Suppressor macrophage treated with lipopolysaccharide for 4 hours (primary cell): ENCODE data around the gene TMEM154.
A peak's percentile ranks its signal among the peaks of the same experiment; 100 is the strongest.
"Not testable (repeated sequence)": the region's sequence is repeated elsewhere in the genome, so short reads cannot be mapped to it uniquely, and the experiment has no call there.

Source experiments
- DNase-seq: peaks from one replicate; pipeline ENCODE4 v3.0.0-alpha.2; 2020

The TMEM154 gene

DNA sequence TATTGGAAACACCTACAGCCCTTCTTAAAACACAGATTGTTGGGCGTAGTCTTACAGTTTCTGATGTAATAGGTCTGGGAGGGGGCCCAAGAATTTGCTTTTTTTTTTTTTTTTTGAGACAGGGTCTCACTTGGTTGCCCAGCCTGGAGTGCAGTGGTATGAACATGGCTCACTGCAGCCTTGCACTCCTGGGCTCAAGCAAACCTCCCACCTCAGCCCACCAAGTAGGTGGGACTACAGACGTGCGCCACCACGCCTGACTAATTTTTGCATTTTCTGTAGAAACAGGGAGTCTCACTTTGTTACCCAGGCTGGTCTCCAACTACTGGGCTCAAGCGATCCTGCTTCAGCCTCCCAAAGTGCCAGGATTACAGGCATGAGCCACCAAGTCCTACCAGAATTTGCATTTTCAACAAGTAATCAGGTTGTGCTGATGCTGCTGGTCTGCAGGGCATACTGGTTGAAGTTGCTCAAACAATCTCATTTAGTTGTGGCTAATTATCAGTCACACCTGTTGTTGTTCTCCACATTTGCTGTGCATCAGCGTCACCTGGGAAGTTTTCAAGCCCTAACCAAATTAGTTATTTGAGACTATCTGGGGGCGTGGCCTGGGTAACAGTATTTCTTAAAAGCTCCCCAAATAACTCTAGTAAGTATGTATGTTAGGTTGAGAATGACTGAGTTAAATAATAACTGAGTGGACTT is 14.0 kb downstream of the TMEM154 start:
- no peak for DNase-seq

DNA sequence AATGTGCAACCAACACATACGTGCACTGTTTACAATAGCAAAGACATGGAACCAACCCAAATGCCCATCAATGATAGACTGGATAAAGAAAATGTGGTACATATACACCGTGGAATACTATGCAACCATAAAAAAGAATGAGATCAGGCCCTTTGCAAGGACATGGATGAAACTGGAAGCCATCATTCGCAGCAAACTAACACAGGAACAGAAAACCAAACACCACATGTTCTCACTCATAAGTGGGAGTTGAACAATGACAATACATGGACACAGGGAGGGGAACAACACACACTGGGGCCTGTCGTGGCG is 15.8 kb downstream of the TMEM154 start:
- DNase-seq, result not testable (repeated sequence)

DNA sequence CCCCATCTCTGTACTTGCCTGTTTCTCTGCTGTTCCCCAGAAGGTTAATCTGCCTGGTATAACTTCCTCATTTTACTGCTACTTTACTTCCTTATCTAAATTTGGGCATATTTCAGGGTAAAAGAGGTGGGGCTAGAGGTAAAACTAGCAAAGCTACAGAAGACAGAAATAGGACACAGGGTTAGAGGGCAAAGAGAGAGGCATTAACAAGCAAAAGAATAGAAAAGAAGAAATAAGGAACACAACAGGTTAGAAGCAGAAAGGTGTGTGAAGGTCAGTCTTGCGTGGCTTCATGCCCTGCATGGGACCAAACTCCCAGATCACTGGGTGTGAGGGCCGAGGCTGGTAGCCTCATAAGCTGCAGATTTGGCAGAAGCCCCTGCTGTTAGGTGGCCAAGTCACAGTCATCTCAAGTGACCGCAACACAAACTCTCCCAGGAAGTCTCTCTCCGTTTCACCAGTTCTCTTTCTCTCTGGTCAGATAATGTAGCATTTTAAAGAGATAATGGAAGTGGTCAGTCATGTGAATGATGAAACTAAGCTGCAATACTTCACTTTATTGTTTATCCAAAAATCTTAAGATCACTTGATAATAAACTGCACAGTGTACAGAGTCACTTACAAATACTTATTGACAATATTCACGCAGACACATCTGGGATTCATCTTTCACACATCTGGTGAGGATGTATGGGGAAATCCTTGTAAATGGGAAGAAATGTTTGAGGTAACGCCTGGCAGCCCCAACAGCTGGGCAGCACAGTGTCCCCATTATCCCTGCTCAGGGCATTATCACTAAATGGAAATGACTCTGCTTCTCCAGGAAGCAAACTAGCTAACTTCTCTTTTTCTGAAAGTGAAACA is 16.4 kb downstream of the TMEM154 start:
- DNase-seq, result peak; percentile 54

DNA sequence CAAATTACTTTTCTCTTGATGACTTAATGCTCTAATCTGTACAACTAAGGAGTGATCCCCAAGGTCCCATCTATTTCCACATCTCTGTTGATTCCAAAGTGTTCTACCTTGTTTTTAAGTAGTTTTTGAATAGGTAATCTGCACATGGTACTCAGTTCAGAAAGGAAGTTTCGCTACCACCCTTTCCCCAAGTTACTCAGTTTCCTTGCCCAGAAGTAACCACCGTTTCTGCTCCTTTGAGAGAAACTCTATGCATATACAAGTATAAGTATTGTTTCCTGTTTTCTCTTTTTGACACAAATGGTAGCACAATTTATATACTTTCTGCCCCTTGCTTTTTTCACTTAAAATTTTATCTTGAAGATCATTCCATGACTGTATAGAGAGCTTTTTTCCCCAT is 18.1 kb downstream of the TMEM154 start:
- DNase-seq, result no peak

DNA sequence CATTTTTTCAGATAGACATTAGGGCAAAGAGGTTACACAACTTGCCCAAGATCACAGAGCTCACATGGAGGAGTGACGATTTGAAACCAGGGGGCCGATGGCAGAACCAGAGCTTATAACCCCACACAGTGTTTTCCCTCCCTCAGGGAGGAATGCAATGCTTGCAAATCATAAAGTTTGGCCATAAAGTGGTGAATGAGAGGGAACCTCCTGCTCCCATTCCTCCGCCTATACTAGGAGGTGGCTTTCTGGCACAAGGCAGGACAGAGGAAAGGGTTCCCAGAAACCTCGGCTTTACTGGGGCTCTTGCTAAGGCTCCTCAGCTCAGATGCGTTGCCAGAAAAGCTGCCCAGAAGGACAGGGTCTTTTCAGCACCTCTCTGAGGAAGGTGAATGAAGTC is 19.3 kb downstream of the TMEM154 start:
- no peak for DNase-seq

DNA sequence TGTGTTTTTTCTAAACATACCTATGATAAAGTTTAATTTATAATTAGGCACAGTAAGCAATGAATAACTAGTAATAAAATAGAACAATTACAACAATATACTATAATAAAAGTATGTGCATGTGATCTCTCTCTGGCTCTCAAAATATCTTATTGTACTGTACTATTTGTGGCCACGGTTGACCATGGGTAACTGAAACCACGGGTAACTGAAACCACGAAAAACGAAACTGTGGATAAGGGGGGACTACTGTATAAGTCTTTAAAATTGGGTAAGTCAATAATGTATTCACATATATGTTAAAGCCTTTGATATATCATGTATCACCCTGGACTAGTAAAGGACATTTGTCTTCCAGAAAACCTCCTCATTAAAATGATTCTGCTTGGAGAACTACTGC is 20.0 kb downstream of the TMEM154 start:
- DNase-seq, result no peak

DNA sequence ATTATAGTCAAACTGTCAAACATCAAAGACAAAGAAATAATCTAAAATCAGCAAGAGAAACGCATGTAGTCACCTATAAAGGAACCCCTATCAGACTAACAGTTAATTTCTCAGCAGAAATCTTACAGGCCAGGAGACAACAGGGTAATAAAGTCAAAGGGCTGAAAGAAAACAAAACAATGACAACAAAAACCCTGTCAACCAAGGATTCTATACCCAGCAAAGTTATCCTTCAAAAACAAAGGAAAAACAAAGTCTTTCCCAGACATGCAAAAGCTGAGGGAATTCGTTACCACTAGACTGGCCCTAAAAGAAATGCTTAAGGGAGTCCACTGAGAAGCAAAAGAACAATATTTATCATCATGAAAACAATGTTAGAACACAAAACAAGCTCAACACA is 22.1 kb downstream of the TMEM154 start:
- DNase-seq, result no peak

DNA sequence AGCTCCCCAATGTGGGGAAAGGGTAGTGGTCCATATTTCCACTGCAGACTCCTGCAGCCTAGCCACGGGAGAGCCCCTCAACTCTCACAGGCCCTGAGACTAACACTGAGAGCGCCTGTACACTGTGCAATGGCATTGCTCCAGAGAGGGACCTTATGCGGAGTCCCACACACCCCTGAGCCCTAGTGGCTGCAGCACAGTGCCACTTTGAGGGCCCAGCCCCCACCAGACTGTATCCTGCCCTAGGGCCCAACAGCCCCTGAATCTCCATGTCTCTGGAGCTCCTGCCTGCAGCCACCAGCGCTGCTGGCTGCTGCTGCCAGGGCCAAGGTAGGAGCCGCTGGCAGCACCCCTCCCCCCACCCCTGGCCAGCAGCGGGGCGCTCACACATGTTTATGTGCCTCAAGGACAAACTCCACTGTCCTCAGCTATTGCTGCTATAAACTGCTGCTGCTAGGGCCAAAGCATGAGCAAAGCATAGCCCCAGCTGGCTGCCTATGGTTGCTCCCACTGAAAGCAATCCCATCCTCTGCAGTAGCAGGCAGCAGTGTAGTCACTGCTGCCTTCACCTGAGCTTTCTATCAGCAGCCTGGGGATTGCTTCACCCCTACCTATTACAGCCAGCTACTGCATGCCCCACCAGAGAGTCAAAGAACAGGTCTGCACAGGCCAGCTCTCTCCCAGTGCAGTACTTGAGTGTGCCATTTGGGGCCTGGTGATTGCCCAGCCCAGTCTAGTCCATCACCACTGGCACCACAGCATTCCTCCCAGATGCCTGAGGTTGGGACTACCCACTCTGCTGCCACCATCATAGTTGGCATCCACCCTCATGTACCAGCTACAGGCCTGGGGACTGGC is 24.3 kb downstream of the TMEM154 start:
- no peak for DNase-seq

DNA sequence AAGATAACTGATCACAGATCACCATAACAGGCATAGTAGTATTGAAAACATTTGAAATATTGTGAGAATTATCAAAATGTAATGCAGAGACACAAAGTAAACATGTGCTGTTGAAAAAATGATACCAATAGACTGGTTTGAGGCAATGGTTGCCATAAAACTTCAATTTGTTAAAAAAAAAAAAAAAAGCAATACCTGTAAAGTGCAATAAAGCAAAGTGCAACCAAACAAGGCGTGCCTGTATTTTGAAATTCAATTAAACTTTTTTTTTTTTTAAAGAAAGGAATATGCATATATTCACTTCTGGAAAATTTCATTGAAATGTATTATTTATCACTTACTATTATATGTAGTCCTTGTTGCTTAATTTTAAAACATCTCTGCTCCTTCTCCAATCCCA is 27.7 kb downstream of the TMEM154 start:
- no peak for DNase-seq

DNA sequence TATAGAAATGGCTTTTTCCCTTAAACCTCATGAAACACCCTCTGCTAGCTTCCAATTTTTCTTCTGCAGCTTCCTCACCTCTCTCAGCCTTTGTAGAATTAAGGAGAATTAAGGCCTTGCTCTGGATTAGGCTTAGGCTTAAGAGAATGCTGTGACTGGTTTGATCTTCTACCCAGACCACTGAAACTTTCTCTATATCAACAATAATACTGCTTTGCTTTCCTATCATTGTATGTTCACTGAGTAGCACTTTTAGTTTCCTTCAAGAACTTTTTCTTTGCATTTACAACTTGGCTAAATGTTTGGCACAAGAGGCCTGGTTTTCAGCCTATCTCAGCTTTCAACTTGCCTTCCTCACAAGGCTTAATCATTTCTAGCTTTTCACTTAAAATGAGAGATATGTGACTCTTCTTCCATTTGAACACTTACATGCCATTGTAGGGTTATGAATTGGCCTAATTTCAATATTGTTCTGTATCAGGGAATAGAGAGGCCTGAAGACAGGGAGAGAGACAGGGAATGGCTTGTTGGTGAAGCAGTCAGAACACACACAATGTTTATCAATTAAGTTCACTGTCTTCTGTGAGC is 28.2 kb downstream of the TMEM154 start:
- DNase-seq, result no peak

DNA sequence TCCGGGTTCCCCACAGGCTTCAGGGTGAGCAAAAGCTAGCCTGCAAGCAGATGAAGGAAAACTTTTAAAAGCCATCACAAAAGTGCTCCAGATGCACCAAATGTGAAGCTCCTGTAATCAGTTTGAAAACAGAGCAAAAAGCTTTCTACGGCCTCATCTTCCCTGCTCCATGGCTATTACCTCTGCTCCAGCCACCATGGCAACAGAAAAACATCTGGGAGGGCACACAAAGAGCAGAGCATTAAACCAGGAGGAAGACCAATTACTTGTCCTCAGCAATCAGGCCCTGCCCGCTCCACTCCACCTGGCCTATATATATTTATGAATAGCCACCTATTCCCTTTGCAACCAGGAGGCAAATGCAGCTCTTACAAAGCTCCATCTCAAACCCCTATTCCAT is 33.6 kb downstream of the TMEM154 start:
- no peak for DNase-seq

DNA sequence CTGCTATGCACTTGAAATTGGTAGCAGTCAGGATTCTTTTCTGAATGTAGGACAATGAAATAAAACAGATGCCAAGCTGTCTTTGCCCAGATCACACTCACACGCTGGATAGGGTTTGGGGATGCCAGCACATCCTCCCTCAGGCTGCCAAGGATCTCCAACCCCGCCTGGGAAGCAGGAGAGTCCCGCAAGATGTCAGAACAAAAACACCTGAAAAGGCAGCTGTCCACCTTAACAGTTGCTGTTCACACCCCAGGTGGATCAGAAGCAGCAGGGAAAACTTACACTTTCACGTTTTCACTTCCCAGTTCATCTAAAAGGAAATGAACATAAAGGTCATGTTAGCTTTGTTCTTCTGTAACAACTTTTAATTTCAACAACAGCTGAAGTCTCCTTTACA is 35.7 kb downstream of the TMEM154 start:
- DNase-seq, result no peak

DNA sequence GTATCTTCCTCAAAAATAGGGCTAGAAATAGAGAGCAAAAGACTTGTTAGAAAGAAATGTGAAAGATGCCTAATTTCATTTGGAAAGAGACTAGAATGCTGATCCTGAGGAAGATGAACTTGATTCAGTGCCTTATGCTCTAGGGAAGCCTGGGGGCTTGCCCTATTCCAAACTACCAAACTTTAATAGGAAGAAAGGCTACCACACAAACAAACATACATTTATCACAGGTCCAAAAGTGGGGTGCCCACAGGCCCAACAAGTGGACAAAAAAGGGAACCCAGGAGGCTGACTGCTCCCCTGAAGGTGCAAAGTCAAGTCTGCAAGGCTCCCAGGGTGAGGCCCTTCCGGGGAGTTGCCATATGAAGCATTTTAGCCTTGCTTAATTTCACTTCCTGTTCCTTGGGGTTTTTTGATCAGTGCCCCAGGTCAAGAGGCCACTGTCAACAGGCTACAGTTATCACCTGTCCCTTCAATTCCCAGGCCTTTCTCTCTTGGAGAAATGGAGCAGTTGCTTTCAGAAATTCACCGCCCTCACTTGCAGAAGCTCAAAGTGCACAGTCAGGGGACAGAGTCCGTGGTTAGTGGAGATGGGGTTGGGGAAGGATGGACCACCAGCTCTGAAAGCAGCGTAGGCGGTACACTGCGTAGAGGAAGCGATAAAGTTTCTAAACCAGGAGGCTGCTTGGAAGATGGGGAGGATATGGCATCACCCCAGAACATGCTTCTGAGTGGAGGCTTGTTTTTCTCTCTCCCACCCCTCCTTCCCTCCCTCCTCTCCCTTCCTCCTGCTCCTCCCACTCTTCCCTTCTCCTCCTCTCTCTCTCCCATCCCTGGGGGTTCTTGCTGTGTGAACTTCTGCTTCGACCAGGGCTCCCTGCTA is 36.4 kb downstream of the TMEM154 start:
- peak; percentile 67 for DNase-seq

DNA sequence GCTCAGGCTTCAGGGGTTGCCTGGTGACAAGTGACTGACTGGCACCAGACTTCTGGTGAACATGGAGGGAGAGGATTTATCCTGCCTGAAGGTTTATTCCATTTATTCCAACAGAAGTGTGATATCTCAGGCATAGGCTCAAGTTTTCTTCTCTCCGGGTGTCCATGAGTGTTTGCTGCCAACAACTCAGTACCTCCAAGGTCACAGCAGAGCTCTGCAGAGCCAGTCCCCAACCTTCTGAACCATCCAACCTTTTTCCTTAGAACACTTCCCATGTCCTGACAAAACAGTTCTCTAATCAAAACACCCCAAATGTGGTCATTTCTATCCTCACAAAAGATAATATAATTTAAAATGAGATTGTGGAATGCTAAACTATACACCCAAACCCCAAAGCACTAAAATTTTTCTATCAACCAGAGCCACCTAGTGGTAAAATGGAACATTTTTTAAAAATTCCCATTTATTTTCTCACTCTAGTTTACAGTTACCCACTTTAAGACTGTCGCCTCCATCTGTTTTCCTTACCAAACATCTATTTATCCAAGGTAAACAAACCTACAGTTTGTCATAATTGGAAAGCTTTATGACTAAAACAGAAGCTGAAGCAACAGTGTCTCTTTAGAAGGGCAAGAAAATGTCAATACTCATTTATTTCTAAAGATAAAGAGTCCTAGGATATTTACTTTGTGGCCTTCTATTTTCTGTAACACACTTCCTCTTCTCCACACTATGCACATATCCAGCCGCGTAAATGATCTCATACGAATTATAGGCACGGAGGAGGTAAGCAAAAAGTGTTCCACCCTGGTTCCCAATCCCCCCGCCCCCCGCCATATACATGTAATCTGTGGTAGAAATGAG is 39.5 kb downstream of the TMEM154 start:
- peak; percentile 46 for DNase-seq

DNA sequence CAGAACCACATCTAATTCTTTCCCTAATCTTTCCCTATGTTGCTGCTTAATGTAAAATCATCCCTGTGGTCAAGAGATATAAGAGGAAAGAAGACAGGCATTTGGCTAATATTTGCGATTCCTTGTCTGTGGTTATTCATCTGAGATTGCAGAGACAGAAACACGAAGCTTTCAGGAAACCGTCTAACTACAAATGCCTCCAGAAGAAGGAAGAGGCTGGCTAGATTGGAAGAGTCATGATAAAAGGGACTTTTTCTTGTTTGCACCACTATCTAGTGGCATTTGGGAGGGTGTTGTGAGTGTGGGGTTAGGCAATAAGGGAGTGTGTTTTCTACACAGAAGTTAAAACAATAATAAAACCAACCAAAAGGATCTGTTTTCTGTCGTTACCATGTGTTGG is 43.9 kb downstream of the TMEM154 start:
- peak; percentile 90 for DNase-seq

DNA sequence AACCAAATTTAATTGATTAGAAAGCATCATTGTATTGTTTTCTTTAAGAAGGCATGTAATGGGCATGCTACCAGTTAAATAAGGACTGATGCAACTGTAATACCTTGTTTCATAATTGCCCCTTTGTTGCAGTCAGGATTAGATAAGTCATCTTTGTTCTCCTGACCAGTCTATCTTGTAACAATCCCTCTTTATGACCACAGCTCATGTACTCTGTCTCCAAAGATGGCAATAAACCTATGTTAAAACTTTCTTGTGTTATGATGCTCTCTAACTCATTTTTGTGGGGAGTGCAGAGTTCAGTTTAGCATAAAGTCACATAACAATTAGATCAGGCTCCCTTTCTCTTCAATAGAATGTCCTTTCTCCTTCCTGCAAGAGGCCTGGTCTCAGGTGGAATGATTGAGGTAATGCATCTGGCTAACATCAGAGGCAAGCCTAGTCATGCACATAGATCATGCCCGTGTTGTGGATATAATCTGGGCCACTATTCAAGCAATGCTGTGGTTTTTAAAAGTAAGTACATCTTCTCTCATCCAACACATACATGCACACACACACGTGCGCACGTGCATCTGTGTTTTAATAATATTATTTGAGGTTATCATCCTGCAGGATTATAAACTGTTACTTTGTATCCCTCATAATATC is 45.6 kb downstream of the TMEM154 start:
- peak; percentile 41 for DNase-seq

DNA sequence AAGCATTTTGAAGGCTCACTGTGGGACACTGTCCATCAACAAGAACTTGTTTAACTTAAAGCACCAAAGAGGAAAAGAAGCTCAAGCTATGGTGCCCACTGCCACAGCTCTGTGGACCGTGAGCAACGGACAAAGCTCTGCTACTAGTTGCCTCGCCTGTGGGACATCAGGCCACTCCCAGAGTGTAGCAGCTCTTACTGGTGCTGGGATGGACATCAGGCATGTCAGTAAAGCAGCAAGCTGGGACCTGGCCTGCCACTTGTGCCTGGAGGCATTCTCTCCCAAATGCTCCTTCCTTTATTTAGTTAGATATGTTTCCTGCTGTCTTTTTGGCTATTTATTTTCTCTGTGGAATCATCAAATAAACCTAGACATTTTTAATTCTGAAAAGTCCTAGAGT is 46.7 kb downstream of the TMEM154 start:
- no peak for DNase-seq

DNA sequence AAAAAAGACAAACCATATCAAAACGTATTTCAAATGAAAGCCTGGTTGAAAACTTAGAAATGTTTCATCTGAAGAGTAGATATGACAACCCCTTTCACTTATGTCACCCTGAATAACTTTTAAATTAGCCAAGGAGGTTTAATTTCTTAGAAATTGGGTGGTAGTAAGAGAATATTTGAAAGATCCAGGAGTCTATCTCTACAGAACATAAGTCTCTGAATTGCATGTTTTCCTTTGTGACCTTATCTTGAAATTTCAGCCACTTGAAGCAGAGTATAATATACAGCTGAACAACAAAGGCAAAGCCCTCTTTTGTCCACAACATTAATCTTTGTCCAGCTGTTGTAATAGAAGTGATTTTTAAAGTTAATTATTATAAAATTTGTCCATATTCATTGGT is 49.5 kb downstream of the TMEM154 start:
- DNase-seq, result no peak

DNA sequence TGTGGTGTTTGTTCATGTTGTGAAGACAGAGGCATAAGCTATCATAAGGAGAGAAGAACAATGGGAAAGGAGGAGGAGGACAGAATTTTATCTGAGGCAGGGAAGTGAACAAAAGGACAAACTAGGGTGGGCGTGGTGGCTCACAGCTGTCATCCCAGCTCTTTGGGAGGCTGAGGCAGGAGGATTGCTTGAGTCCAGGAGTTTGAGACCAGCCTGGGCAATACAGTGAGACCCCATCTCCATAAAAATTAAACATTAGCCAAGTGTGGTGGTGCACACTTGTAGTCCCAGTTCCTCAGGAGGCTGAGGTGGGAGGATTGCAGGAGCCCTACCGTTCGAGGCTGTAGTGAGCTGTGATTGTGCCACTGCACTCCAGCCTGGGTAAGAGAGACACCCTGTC is 49.9 kb downstream of the TMEM154 start:
- no peak for DNase-seq

DNA sequence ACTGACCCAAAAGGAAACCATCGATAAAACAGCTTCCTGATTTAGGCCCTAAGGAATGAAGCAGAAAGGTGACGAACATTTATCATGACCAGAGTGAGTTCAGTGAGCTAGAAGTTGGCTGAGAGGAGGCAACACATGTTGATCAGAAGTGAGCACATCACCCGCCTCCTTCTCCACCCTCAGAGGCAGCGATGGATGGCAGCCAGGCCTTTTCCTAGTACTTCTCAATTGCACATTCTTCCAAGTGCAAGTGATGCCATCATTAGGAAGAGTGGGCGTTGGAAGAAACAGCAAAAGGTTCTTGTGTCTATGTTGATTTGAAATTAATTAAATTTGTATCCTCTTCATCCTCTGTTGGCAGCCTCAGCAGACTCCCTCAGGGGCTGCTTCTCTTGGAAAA is 51.7 kb downstream of the TMEM154 start:
- no peak for DNase-seq

DNA sequence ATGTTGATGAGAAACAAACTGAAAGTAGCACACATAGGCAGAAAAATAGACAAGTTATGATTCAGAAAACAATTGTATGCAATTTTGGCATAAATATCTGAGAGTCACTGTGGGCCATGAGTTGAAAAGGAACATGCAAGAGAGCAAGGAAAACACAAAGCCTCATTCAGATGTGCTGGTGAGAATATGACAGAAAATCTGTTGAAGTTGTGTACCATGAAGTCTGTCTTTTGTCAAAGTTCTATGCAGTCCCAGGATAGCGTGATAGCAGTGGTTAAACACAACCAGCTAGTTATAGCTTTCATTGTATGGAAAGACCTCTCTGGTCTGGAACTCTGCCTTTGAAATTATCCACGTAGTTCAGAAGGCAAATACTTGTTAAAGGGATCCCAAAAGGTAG is 53.0 kb downstream of the TMEM154 start:
- DNase-seq, result no peak
